GM18867 (cell line): ENCODE results near the gene CSF1.
"Not testable (repeated sequence)": the region's sequence is repeated elsewhere in the genome, so short reads cannot be mapped to it uniquely, and the experiment has no call there.

Experiments
- ATAC-seq: cut with Tn5 transposase; IDR thresholded peaks from one replicate; pipeline ENCODE4 v1.9.1; 2021; ENCODE audit warnings: mild to moderate bottlenecking, moderate library complexity; ENCODE audit not compliant: unreplicated experiment

The CSF1 gene

GRCh38 chr1:109910123-109910962 lies at the start of gene CSF1:
CSF1 (plus strand) TSS chr1:109910849; CDS start chr1:109911024, 175 bp downstream.
- no peak for ATAC-seq

GRCh38 chr1:109861616-109862015 lies 49.0 kb upstream of the CSF1 start:
- ATAC-seq: not testable (repeated sequence)

GRCh38 chr1:109863667-109864046 lies 47.0 kb upstream of the CSF1 start:
- no peak for ATAC-seq

GRCh38 chr1:109864047-109864822 lies 46.4 kb upstream of the CSF1 start:
- ATAC-seq: no peak

- ATAC-seq: no peak
These were observed 45.6 kb upstream of the CSF1 start for GRCh38 chr1:109864930-109865612.

- ATAC-seq: no peak
These were observed 44.6 kb upstream of the CSF1 start for GRCh38 chr1:109866071-109866470.

- no peak for ATAC-seq
These were observed 37.1 kb upstream of the CSF1 start for GRCh38 chr1:109873278-109874175.

- no peak for ATAC-seq
These were observed 36.2 kb upstream of the CSF1 start for GRCh38 chr1:109874445-109874844.

GRCh38 chr1:109875874-109876273 lies 34.8 kb upstream of the CSF1 start:
- ATAC-seq: no peak

GRCh38 chr1:109876617-109877316 lies 33.9 kb upstream of the CSF1 start:
- ATAC-seq: no peak

GRCh38 chr1:109877317-109877771 lies 33.3 kb upstream of the CSF1 start:
- no peak for ATAC-seq

GRCh38 chr1:109877776-109878175 lies 32.9 kb upstream of the CSF1 start:
- ATAC-seq: no peak

GRCh38 chr1:109878531-109879104 lies 32.0 kb upstream of the CSF1 start:
- no peak for ATAC-seq

GRCh38 chr1:109879371-109879770 lies 31.3 kb upstream of the CSF1 start:
- not testable (repeated sequence) for ATAC-seq

GRCh38 chr1:109879881-109880525 lies 30.6 kb upstream of the CSF1 start:
- ATAC-seq: no peak

- no peak for ATAC-seq
These were observed 29.4 kb upstream of the CSF1 start for GRCh38 chr1:109880971-109881894.

GRCh38 chr1:109881906-109882287 lies 28.8 kb upstream of the CSF1 start:
- no peak for ATAC-seq
